ENCODE measurements around the gene MSANTD1.

MSANTD1 gene
- total RNA-seq: 1.8 to 3.2 (median 3.0) reads per million in 4 experiments

DNA sequence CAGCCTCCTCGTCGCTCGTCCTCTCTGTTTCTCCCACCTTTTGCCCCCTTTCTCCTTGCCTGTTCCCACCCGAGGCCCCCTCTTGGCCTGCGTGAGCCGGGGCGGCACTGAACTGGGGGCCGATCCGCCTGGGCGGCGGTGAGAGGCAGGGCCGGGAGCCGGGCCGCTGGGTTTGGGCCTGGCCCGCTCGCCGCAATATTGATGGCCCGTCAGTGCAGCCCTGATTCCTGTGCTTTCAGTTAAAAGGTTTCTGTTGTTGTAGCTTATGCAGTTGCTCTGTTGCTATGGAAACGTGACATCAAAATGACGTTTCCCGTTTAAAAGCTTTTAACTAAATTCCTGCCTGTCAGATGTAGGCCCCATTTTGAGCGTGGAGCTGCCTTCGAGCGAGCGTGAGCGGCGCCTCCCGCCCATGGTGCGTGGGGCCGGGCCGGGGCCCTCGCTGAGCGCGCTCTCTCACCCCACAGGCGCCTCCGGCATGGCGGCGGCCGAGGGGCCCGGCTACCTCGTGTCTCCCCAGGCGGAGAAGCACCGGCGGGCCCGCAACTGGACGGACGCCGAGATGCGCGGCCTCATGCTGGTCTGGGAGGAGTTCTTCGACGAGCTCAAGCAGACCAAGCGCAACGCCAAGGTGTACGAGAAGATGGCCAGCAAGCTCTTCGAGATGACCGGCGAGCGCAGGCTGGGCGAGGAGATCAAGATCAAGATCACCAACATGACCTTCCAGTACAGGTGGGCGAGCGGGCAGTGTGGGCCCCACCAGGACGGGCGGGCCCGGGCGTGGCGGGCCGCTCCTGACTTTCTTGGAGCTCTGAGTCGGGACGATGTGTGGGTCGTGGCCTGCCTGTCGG, at the start of gene MSANTD1:
Gene MSANTD1, plus strand, starts transcription at position 349 of the 851 bp plus-strand sequence. Its CDS starts 64 bp downstream, at position 413.
- DNase-seq: no peak

DNA sequence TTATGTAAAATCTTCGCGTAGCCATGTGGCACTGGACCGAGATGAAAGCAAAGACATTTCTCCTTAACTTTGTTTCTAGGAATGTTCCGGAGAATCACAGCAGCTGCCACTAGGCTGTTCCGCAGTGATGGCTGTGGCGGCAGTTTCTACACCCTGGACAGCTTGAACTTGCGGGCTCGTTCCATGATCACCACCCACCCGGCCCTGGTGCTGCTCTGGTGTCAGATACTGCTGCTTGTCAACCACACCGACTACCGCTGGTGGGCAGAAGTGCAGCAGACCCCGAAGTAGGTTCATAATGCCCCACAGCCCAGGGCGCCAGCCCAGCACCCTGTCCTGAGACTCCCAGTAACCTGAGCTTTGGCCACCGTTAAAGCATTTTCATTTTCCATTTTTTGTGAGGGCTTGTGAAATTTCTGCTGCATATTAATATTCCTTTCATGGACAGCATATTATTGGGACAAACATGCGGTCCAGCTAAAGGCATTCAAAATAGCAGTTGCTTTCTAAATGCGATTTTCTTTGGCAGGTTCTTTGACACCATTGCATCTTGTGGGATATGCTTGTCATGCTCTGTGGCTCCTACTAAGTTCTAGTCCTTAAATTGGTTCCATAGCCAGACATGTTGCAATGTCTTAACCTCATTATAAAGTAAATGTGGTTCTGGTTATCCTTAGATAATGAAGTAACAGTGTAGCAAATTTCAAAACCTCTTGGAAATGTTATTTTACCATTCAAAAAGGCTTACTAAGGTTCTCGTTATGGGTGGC, 49.1 kb upstream of the MSANTD1 start:
- no peak for DNase-seq

DNA sequence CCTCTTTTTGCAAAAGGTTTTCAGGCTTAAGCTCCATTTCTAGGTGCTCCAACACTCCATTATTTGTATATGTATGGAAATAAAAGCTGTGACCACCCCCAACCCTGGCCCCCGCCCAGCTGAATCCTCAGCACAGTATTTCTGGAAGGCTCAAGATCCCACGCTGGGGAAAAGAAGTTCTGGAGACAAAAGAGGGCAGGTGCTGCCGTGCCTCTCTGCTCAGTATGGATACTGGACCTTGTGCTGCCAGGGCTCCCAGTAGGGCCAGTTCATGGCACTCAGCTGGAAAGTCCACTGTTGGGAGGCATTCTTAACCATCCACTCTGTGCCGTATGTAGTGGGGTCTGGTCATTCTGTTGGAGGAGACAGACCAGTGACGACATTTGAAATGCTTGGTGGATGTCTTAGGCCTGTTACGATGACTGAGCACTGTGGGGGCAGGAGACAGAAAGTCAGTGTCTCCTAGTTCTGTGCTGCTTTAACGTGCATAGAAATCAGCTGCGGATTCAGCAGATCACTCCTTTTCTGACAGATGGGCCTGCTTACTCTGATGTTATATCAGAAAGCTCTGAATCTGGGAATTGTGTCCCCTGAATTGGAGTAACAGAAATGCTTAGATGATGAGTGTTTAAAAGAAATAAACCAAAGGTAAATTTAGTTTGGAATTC, 48.4 kb upstream of the MSANTD1 start:
- DNase-seq: no peak

GRCh38 chr4:3201718-3202702, 46.9 kb upstream of the MSANTD1 start:
- DNase-seq: peak; percentile 44

DNA sequence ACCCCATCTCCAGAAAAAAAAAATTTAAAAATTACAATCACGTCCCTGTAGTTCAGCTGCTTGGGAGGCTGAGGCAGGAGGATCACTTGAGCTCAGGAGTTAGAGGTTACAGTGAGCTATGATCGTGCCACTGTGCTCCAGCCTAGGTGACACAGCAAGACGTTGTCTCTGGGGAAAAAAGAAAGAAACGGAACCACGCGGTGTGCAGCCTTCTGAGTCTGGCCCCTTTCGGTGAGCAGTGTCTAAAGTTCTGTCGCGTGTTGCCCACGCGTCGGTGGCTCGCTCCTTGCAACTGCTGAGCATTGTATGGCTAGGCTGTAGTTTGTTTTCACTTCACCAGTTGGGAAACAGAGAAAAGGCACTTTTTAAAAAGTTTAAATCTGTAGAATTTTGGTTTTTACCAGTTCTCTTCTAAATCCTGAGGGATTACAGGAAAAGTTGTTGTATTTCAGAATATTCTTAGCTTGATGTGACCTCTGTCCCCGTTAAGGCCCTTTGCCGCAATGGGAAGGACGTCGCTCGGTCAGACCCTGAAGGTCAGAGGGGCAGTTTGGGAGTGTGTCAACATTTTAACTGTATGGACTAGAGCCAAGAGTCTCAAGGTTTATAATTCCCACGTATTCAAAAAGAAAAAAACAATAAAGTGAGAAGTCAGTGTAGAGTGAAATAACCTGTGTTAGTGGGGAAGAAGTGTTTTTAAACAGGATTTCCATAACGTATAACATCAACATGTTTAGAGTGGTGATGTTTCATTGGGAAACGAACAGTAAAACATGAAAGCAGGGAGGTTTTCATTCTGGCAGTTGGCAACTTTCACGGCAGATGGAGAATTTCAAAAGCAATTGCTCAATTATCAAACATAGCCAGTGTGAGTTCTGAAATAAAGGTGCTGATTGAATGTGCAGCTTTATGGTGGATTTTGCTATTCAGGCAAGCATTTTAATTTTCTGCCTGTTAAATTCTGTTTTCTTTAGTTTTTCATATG, 45.8 kb upstream of the MSANTD1 start:
- DNase-seq: no peak

DNA sequence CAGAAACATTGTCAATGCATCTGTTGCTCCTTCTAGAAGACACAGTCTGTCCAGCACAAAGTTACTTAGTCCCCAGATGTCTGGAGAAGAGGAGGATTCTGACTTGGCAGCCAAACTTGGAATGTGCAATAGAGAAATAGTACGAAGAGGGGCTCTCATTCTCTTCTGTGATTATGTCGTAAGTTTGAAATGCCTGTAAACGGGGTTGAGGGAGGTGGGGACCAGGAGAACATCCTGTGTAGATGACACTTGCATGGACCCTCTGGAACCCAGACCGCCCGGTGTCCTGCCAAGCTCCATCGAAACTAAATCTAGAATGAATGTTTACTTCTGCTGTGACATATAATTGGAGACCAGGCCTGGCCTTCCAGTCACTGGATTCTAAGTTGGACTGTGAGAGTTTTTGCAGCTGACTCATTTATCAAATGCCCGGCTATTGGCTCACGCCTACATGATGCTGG, 45.0 kb upstream of the MSANTD1 start:
- DNase-seq: no peak

- no peak for DNase-seq
These were observed 43.0 kb upstream of the MSANTD1 start for GRCh38 chr4:3205995-3206394.

DNA sequence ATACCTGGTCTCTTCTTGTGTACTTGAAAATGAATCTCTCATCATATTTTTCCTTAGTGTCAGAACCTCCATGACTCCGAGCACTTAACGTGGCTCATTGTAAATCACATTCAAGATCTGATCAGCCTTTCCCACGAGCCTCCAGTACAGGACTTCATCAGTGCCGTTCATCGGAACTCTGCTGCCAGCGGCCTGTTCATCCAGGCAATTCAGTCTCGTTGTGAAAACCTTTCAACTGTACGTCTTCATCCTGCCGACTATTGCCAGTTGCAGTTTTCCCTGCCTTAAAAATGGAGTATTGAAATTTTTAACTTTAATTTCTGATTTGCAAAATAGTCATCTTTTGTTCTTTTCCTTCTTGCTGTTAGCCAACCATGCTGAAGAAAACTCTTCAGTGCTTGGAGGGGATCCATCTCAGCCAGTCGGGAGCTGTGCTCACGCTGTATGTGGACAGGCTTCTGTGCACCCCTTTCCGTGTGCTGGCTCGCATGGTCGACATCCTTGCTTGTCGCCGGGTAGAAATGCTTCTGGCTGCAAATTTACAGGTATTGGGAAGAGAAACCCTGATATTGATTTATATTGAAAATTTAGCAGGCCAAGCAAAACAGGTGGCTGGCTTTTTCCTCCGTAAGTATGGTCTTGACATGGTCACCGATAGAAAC, 42.4 kb upstream of the MSANTD1 start:
- DNase-seq: no peak

- DNase-seq: no peak
These were observed 41.4 kb upstream of the MSANTD1 start for GRCh38 chr4:3207531-3208037.

DNA sequence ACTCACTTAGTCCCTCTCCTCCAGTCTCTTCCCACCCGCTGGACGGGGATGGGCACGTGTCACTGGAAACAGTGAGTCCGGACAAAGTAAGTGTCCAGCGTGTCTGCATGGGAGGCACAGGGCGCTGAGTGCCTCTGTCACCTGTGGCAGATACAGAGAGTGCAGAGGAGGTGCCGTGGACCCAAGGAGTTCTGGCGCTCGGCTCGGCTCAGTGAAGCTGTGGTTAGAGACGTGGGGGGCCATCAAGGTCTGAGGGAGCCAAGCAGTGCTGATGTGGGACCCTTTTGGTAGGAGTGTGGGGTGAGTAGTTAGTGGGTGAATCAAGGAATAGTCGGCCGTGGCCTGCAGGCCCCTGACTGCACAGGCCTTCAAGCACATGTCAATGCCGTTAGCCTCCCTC, 40.1 kb upstream of the MSANTD1 start:
- no peak for DNase-seq

DNA sequence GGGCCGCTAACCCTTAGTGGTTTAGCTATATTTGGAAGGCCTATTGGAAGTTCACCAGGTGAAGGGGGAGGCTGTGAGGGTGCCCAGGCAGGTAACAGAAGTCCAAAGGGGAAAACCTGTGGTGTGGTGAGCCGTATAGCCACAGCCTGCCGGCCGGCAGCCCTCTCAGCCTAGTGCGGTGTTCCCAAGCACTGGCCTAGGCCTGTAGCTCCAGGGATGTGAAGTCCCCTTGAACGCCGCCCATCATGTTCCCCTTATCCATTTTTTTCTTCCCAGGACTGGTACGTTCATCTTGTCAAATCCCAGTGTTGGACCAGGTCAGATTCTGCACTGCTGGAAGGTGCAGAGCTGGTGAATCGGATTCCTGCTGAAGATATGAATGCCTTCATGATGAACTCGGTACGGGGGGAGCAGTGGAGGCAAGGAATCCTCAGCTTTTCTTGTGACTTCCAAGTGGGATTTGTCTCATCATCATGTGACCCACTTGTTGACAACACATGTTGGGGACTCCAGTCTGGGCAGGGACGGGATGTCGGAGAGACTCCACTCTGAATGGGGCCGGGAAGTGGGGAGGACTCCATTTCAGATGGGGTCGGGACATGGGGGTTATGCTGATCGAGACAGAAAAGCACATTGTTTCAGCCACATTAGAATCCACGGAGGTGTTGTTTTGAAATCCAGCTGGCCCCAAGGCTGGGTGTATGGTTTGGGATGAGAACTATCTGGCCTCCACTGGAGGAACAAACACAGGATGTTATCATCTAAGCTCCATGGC, 39.2 kb upstream of the MSANTD1 start:
- no peak for DNase-seq

GRCh38 chr4:3210467-3210866, 38.5 kb upstream of the MSANTD1 start:
- no peak for DNase-seq

DNA sequence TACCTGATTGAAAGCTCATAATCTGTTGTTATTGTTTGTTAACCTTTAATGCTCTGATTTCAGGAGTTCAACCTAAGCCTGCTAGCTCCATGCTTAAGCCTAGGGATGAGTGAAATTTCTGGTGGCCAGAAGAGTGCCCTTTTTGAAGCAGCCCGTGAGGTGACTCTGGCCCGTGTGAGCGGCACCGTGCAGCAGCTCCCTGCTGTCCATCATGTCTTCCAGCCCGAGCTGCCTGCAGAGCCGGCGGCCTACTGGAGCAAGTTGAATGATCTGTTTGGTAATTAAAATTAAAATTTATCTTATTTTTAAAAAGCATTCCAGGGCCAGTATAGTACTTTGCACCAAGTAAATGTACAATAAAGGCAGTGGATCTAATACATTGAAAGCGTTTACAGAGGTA, 37.1 kb upstream of the MSANTD1 start:
- DNase-seq: no peak

DNA sequence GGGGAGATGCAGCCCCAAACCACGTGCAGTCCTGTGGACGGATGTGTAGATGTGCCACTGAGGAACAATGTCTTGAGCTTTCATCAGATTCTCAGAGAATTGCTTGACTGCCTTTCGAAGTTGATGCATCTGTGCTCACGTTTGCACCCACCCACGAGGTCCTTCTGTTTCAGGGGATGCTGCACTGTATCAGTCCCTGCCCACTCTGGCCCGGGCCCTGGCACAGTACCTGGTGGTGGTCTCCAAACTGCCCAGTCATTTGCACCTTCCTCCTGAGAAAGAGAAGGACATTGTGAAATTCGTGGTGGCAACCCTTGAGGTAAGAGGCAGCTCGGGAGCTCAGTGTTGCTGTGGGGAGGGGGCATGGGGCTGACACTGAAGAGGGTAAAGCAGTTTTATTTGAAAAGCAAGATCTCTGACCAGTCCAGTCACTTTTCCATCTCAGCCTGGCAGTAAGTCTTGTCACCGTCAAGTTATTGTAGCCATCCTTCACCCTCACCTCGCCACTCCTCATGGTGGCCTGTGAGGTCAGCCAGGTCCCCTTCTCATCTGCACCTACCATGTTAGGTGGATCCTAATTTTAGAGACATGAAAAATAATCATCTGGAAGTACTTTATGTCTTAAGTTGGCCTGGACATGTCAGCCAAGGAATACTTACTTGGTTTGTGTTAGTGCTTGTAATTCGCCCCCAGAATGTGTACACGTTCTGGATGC, 36.4 kb upstream of the MSANTD1 start:
- DNase-seq: no peak

DNA sequence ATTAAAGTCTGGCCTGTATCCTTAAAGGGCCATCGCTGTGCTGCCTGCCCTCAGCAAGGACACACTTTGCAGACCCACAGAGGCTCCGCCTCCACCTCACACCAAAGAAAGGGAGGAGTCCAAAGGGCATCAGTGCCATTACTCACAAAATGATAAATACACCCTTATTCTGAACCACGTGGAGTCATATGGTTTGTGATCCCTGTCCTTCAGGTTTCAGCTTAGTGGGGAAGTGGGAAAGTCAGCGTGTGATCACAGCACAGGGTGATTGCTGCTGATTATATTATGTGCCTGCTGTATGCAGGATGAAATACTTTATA, 35.9 kb upstream of the MSANTD1 start:
- no peak for DNase-seq

DNA sequence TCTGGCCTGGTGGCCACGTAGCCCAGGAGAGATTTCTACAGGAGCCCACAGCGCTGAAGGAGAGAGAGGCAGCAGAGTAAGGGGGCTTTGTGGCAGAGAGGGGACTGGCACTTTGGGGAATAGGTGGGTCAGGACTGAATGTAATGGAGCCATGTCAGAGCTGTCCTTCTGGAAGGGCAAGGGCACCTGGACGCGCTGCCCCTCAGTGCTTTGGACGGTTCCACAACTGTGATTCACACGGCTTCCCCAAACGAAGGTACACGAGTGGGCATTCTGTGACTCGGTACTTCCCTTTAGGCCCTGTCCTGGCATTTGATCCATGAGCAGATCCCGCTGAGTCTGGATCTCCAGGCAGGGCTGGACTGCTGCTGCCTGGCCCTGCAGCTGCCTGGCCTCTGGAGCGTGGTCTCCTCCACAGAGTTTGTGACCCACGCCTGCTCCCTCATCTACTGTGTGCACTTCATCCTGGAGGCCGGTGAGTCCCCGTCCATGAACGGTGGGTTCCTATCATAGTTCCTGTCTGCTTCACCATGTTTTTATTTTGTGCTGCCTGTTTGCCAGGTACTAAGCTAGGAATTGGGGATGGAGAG, 35.2 kb upstream of the MSANTD1 start:
- DNase-seq: no peak

DNA sequence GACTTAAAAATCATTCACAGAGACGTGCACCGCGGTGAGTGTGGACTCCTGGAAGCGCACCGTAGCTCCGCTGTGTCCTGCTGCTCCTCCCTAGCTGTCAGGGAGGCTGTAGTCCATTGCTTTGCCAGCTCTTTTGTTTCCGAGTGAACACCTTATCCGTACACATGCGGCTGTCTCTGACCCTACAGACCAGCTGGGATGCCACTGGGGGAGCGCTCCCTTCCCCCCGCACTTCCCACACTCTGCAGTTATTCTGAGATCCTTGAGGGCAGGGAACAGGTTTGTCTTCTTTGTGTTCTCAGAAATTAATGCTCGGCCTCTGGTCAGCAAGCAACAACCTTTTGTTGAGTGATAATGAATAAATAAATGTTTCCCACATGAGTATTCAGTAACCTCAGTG, 33.7 kb upstream of the MSANTD1 start:
- no peak for DNase-seq

DNA sequence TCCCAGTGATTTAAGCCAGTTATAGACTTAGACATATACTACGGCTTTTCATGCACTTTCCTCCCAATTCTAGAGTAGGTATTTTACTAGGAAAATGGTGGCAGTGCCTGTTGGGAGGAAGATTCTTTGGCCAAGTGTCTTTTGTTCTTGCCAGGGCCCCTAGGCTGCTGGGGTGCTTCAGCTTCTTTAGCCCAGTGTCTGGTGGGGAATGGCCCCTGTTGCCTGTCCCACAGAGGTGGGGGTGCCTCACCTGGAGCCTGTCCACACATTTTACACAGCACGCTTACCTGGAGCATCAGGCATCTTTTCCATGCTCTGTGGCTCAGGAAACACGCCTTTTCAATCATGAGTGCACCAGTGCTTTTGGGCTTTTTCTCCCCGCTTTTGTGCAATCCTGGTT, 33.2 kb upstream of the MSANTD1 start:
- DNase-seq: no peak
